Measurements from ENCODE around the gene TERT.
"Not testable (repeated sequence)": the region's sequence is repeated elsewhere in the genome, so short reads cannot be mapped to it uniquely, and the experiment has no call there.

The TERT gene

GRCh38 chr5:1294206-1294834 is 548 bp downstream of the TERT start:
- DNase-seq (ENCODE audit: low spot score): no peak

- no peak for DNase-seq (ENCODE audit: low spot score)
Measured at GRCh38 chr5:1293416-1294205, 1.3 kb downstream of the TERT start.

- no peak for DNase-seq (ENCODE audit: low spot score)
Measured at GRCh38 chr5:1292846-1293415, 1.9 kb downstream of the TERT start.

GRCh38 chr5:1292139-1292538 is 2.7 kb downstream of the TERT start:
- DNase-seq (ENCODE audit: low spot score): no peak

GRCh38 chr5:1291611-1292080 is 3.2 kb downstream of the TERT start:
- no peak for DNase-seq (ENCODE audit: low spot score)

- DNase-seq (ENCODE audit: low spot score): not testable (repeated sequence)
Measured at GRCh38 chr5:1290956-1291355, 3.9 kb downstream of the TERT start.

- DNase-seq (ENCODE audit: low spot score): not testable (repeated sequence)
Measured at GRCh38 chr5:1289559-1289958, 5.3 kb downstream of the TERT start.

- DNase-seq (ENCODE audit: low spot score): no peak
Measured at GRCh38 chr5:1288439-1289335, 6.2 kb downstream of the TERT start.

- no peak for DNase-seq (ENCODE audit: low spot score)
Measured at GRCh38 chr5:1285883-1286291, 9.0 kb downstream of the TERT start.

- DNase-seq (ENCODE audit: low spot score): no peak
Measured at GRCh38 chr5:1285141-1285540, 9.7 kb downstream of the TERT start.

- DNase-seq (ENCODE audit: low spot score): not testable (repeated sequence)
Measured at GRCh38 chr5:1284336-1284970, 10.4 kb downstream of the TERT start.

- DNase-seq (ENCODE audit: low spot score): not testable (repeated sequence)
Measured at GRCh38 chr5:1283729-1284041, 11.2 kb downstream of the TERT start.

GRCh38 chr5:1282993-1283728 is 11.7 kb downstream of the TERT start:
- not testable (repeated sequence) for DNase-seq (ENCODE audit: low spot score)

- no peak for DNase-seq (ENCODE audit: low spot score)
Measured at GRCh38 chr5:1282131-1282992, 12.5 kb downstream of the TERT start.

- DNase-seq (ENCODE audit: low spot score): no peak
Measured at GRCh38 chr5:1281038-1281882, 13.6 kb downstream of the TERT start.

- DNase-seq (ENCODE audit: low spot score): no peak
Measured at GRCh38 chr5:1280177-1281037, 14.5 kb downstream of the TERT start.

- no peak for DNase-seq (ENCODE audit: low spot score)
Measured at GRCh38 chr5:1279443-1280151, 15.3 kb downstream of the TERT start.
